Measurements from ENCODE around the gene GDAP2.

Gene GDAP2

GRCh38 chr1:117911051-117911450 is 18.4 kb downstream of the GDAP2 start:
- TF ChIP-seq CTCF (IDR thresholded peaks at IDR 0.05; ENCODE audit: control extremely low read depth, extremely low read depth, low read depth, missing control alignments), result no peak
- ChIA-PET POLR2A (no interaction called here), CTCF (interaction anchor here (1.8 to 1.9 kb wide), 2 partner anchors 9 to 15 kb away, joined by 5 to 8 read pairs; no protein-coding TSS in a partner anchor)
- DNase-seq (ENCODE audit: extremely low spot score), result no peak

GRCh38 chr1:117905019-117905418 is 24.4 kb downstream of the GDAP2 start:
- ChIA-PET CTCF (interaction anchor here (1.4 to 6.2 kb wide), 2 partner anchors 9 to 13 kb away, joined by 5 to 74 read pairs; no protein-coding TSS in a partner anchor), POLR2A (no interaction called here)
- DNase-seq (ENCODE audit: extremely low spot score), result no peak
- no peak for TF ChIP-seq CTCF (IDR thresholded peaks at IDR 0.05; ENCODE audit: control extremely low read depth, extremely low read depth, low read depth, missing control alignments)

- ChIA-PET CTCF (interaction anchor here (6.2 kb wide), 1 partner anchor 9 kb away, joined by 74 read pairs; no protein-coding TSS in a partner anchor), POLR2A (no interaction called here)
- no peak for DNase-seq (ENCODE audit: extremely low spot score)
- no peak for TF ChIP-seq CTCF (IDR thresholded peaks at IDR 0.05; ENCODE audit: control extremely low read depth, extremely low read depth, low read depth, missing control alignments)
Measured at GRCh38 chr1:117904485-117904884, 24.9 kb downstream of the GDAP2 start.

GRCh38 chr1:117902944-117903343 is 26.5 kb downstream of the GDAP2 start:
- POLR2A ChIA-PET, result no interaction called here
- no peak for TF ChIP-seq CTCF (IDR thresholded peaks at IDR 0.05; ENCODE audit: control extremely low read depth, extremely low read depth, low read depth, missing control alignments)
- no peak for DNase-seq (ENCODE audit: extremely low spot score)
- CTCF ChIA-PET, result no interaction called here

- no peak for DNase-seq (ENCODE audit: extremely low spot score)
- ChIA-PET POLR2A (no interaction called here), CTCF (interaction anchor here (1.2 kb wide), 1 partner anchor 365 kb away, joined by 3 read pairs; no protein-coding TSS in a partner anchor)
- no peak for TF ChIP-seq CTCF (IDR thresholded peaks at IDR 0.05; ENCODE audit: control extremely low read depth, extremely low read depth, low read depth, missing control alignments)
Measured at GRCh38 chr1:117899801-117900200, 29.6 kb downstream of the GDAP2 start.

- CTCF ChIA-PET, result interaction anchor here (1.3 to 5.2 kb wide), 6 partner anchors 10 to 829 kb away, joined by 5 to 74 read pairs (median 18); partner anchors contain the start of genes GDAP2 and WDR3
- DNase-seq (ENCODE audit: extremely low spot score), result no peak
- POLR2A ChIA-PET, result no interaction called here
- TF ChIP-seq CTCF (IDR thresholded peaks at IDR 0.05; ENCODE audit: control extremely low read depth, extremely low read depth, low read depth, missing control alignments), result no peak
Measured at GRCh38 chr1:117897551-117897950, 31.9 kb downstream of the GDAP2 start.
